DMS79 treated with DMSO at 0.1 percent for 48 hours (cell line): Measurements from ENCODE around the gene TOR2A.

ENCODE experiments used
- DNase-seq: peaks from one replicate; lab custom pipeline; 2025; lab: John Stamatoyannopoulos, UW

TOR2A gene

GRCh38 chr9:127720031-127720864 lies 14.8 kb downstream of the TOR2A start:
- DNase-seq: no peak

DNA sequence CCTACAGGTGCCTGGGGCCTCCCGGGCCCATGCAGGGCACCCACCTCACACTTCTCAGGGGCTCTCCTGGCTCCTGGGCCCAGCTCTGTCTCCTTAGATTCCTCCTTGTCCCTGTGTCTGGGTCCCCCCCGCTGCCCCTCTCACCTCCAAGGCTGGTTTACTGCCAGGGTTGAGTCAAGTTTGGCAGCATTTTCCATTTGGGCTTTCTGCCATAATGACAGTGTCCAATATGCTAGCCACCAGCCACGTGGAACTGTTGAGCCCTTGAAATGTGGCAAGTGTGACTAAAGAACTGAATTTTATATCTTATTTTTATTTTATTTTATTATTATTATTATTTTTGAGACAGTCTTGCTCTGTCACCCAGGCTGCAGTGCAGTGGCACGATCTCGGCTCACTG lies 17.3 kb downstream of the TOR2A start:
- no peak for DNase-seq

GRCh38 chr9:127716412-127716811 lies 18.7 kb downstream of the TOR2A start:
- no peak for DNase-seq

- DNase-seq: peak; percentile 90
These were observed 19.4 kb downstream of the TOR2A start, which contains the start of the genes PTRH1 and TTC16 for GRCh38 chr9:127715470-127716337. Gene PTRH1 (minus strand): TSS chr9:127715663. CDS start chr9:127715639, 24 bp downstream. Gene TTC16 (plus strand): TSS chr9:127716079. CDS start chr9:127716146, 67 bp downstream.

DNA sequence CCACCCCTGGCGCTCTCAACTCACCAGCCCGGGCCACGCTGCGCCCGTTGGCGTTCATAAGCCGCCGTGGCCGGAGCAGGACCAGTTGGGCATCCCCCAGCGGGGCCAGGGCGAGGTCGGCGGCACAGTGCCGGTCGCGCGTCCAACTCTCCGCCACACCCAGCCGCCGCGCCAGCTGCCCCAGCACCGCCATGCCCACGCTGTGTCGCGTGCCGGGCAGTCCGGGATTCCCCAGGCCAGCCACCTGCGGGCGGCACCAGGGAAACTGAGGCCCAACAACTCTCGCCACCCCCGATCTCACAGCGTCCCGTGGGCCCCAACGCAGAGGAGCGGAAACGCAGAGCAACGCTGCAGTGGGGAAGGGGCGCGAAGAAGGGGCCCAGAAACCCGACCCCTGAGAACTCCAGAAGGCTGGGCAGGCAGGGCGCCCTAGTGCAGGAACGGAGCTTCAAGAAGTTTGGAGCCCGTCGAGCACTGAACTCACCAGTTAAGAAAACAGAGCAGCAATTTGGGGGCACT lies 20.1 kb downstream of the TOR2A start:
- DNase-seq: no peak

DNA sequence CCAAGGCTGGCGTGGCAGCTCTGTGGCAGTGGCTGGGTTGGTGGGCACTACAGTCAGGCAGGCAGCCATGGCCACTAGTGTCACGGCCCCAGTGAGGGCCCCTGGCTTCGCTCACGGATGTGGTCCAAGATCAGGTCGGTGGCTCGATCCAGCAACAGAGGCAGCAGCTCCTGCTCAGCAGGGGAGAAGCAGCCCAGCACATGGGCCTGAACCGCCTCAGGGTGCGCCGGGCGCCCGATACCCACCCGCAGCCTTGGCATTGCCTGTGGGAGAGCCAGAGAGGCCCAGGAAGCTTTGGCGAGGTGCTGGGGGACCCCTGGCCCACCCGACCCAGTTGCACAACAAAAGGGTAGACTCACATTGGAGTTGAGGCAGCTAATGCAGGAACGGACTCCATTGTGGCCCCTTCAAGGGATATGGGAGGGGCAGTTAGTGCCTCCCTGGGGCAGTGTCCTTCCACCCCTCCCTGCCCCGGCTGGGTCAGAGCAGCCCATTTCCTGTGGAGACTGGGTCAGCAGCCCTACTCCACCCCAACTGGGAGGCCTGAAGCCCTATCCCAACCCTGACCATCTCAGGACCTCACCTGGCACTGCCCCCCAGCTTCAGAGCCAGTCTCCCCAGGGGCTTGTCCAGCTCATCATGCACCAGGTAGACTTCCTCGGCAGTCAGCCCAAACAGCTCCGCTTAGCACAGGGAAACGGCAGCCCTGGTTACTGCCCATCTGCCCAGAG lies 20.9 kb downstream of the TOR2A start:
- no peak for DNase-seq

- no peak for DNase-seq
These were observed 22.2 kb downstream of the TOR2A start for GRCh38 chr9:127712867-127713266.

DNA sequence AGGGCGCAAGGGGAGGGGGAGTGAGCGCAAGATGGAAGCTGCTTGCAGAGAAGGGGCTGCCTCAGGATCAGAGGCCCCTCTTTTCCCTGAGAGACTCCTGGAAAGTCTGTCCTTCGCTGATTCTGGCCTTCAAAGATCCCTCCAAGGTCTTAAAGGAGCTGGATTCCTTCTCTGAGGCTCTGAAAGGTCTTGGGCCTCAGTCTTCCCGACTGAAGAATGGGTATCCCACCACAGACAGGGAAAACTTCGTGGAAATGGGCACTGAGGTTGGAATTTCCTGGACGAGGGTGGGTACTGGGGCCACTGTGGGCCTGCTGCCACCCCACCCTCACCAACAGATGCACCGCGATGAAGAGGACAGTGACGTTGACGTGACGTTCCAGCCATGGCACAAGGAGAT lies 22.7 kb downstream of the TOR2A start:
- DNase-seq: no peak

DNA sequence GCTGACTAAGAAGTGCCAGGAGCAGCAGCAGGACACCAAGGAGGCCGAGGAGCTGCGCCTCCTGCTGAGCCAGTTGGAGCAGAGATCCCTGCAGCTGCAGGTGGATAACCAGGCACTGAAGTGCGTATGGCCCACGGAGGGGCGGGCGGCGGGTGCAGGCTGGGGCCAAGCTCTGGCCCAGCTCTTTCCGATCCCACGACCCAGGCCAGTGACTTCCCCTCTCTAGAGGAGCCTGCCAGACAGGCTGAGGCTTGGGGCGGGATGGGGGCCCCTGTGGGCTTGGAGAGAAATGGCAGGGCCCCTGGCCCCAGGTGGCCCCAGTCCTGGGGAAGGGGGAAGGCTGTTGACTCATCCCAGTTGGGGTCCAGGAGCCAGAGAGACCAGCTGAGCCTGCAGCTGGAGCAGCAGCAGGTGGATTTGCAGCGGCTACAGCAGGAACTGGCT lies 23.2 kb downstream of the TOR2A start:
- no peak for DNase-seq

DNA sequence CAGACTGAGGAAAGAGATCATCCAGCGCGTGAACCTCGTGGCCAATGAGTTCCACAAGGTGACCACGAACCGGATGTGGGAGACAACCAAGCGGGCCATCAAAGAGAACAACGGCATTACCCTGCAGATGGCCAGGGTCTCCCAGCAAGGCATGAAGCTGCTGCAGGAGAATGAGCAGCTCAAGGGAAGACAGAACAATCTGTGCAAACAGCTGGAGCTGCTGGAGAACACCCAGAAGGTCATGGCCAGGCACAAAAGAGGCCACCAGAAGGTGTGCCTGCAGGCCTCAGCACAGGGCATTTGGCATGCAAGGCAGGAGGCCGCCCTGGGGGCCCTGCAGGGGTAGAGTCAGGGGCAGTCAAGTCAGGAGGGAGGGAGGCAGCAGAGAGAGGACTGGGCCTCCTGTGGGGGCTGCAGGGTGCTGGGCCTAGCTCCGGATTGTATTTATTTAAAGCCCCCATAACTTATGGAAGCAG lies 23.8 kb downstream of the TOR2A start:
- no peak for DNase-seq

DNA sequence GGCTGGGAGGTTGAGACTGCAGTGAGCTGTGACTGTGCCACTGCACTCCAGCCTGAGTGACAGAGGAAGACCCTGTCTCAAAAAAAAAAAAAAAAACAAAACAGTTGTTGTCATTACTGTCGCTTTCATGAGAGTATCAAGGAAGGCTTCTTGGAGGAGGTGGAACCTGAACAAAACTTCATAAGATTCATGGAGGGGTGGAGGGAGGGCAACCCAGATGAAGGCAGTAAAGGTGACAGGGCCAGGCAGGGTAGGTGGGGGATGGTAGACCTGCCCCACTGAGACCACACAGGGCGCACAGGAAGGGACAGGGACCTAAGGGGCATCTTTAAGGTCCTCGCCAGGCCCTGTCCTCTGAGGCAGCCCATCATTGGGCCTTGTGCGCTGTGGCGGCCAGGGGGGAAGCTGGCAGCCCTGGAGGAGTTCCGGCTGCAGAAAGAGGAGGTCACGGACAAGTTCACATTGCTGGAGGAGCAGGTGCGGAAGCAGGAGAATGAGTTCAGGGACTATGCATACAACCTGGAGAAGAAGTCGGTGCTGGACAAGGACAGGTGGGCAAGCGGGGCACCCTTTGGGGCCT lies 24.8 kb downstream of the TOR2A start:
- DNase-seq: no peak

- DNase-seq: no peak
These were observed 26.0 kb downstream of the TOR2A start for GRCh38 chr9:127708952-127709587.

- no peak for DNase-seq
These were observed 27.3 kb downstream of the TOR2A start for GRCh38 chr9:127707766-127708165.

GRCh38 chr9:127706836-127707241 lies 28.3 kb downstream of the TOR2A start, which contains the start of gene CFAP157:
Gene CFAP157 (plus strand): TSS chr9:127706988. CDS start chr9:127707032, 44 bp downstream.
- no peak for DNase-seq

- no peak for DNase-seq
These were observed 29.3 kb downstream of the TOR2A start for GRCh38 chr9:127705577-127706379.

- no peak for DNase-seq
These were observed 31.7 kb downstream of the TOR2A start for GRCh38 chr9:127703289-127703946.

DNA sequence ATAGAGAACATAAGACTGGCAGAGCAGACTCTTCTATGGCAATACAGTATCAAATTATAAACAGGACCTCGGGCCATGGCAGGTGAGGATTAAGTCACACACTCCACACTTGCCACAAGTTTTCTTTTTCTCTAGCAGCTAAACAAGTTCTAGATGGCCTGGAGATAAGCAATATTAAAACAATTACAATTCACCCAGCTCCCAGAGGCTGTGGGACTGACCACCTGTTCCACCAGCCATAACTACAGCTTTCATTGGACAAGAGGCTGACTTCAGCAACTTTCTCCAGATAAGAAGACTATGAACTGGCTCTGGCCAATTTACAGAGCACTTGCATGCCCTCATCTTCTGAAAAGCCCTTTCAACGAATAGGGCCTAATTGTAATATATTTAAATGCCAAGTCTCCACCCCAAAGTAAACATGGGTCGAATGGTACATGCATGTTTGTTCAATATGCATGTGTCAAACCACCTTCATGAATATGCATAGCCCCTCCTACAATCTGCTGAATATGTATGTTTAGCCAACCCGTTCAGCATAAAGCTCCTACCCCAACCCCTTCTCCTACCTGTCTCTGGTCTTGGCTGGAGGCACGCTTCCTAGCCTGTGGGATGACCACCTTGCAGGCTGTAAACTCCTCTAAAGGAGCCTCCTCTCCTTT lies 34.4 kb downstream of the TOR2A start:
- peak; percentile 49 for DNase-seq

GRCh38 chr9:127700140-127700539 lies 35.0 kb downstream of the TOR2A start:
- no peak for DNase-seq
